HepG2 (cell line): Measurements from ENCODE around the gene CAPZA1. TPM values are rescaled to one million over a fixed set of nuclear protein-coding genes. Genes with fewer than 3 reads are reported as not detected.

Source experiments
- ELF4 ChIP-seq: sonication (generic); formaldehyde crosslinking; IDR thresholded peaks from 2 replicates; pipeline ENCODE4 v1.5.0; 2020; ENCODE audit warnings: missing genetic modification reagents, mild to moderate bottlenecking, moderate library complexity, borderline replicate concordance
- GABPA ChIP-seq, 2 experiments: IDR thresholded peaks; 2 replicates each; pipeline ENCODE4 v1.6.1; 2011 to 2016; ENCODE audit warnings: low read depth in 2 of 2, low read length in 1 of 2, missing biosample characterization in 1 of 2, missing genetic modification characterization in 1 of 2
- HNRNPK ChIP-seq: fragments of 200-400 bp; formaldehyde crosslinking; IDR thresholded peaks from 2 replicates; pipeline ENCODE4 v1.6.1; 2018; ENCODE audit warnings: low read length, low read depth, moderate library complexity, mild to moderate bottlenecking; ENCODE audit not compliant: poor library complexity, severe bottlenecking
- HOXA9 ChIP-seq: sonication (generic); formaldehyde crosslinking; IDR thresholded peaks from 2 replicates; pipeline ENCODE4 v1.8.1; 2022; ENCODE audit warnings: missing genetic modification reagents, mild to moderate bottlenecking, moderate library complexity, borderline replicate concordance
- ISL2 ChIP-seq: sonication (generic); formaldehyde crosslinking; IDR thresholded peaks from 2 replicates; pipeline ENCODE4 v1.5.0; 2020; ENCODE audit warnings: missing genetic modification reagents
- KLF12 ChIP-seq: sonication (generic); formaldehyde crosslinking; IDR thresholded peaks from 2 replicates; pipeline ENCODE4 v1.4.0; 2020; ENCODE audit warnings: missing genetic modification reagents, borderline replicate concordance
- MXD4 ChIP-seq: IDR thresholded peaks from 2 replicates; pipeline ENCODE4 v1.6.1; 2016; ENCODE audit warnings: mild to moderate bottlenecking, missing biosample characterization, missing genetic modification reagents
- PCBP1 ChIP-seq: fragments of 200-400 bp; formaldehyde crosslinking; IDR thresholded peaks from 2 replicates; pipeline ENCODE4 v1.6.1; 2017; ENCODE audit warnings: mild to moderate bottlenecking, low read depth, low read length, borderline replicate concordance
- PHF8 ChIP-seq: sonication (generic); formaldehyde crosslinking; IDR thresholded peaks from 2 replicates; pipeline ENCODE4 v1.5.0; 2020; ENCODE audit warnings: missing genetic modification reagents
- POLR2G ChIP-seq: fragments of 200-400 bp; formaldehyde crosslinking; IDR thresholded peaks from 2 replicates; pipeline ENCODE4 v1.6.1; 2018; ENCODE audit warnings: mild to moderate bottlenecking, low read depth, low read length, moderate library complexity
- SOX13 ChIP-seq, 3 experiments: fragments of 450-650 bp in 1 of 3; sonication (generic) in 1 of 3; formaldehyde crosslinking in 1 of 3; IDR thresholded peaks in 2 of 3; conservative IDR thresholded peaks in 1 of 3; 2 replicates each; pipeline versions ENCODE4 v1.5.0 to v1.6.1; 2016 to 2020; ENCODE audit warnings: antibody characterized with exemption in 1 of 3, mild to moderate bottlenecking in 1 of 3, missing compliant biosample characterization in 1 of 3, missing genetic modification reagents in 1 of 3, moderate library complexity in 1 of 3
- ZNF160 ChIP-seq: sonication (generic); formaldehyde crosslinking; IDR thresholded peaks from 2 replicates; pipeline ENCODE4 v1.8.0; 2022; ENCODE audit warnings: mild to moderate bottlenecking, inconsistent platforms, missing genetic modification reagents
- ZNF282 ChIP-seq: fragments of 450-650 bp; IDR thresholded peaks from 2 replicates; pipeline ENCODE4 v1.6.1; 2018; ENCODE audit not compliant: partially characterized antibody
- ZNF44 ChIP-seq: sonication (generic); formaldehyde crosslinking; IDR thresholded peaks from 2 replicates; pipeline ENCODE4 v1.5.1; 2020; ENCODE audit warnings: mild to moderate bottlenecking, missing genetic modification reagents
- ZNF607 ChIP-seq: sonication (generic); formaldehyde crosslinking; IDR thresholded peaks from 2 replicates; pipeline ENCODE4 v1.5.1; 2020; ENCODE audit warnings: missing genetic modification reagents, mild to moderate bottlenecking, borderline replicate concordance
- ZNF652 ChIP-seq: IDR thresholded peaks from 2 replicates; pipeline ENCODE4 v1.6.1; 2016; ENCODE audit warnings: low read depth, borderline replicate concordance
- polyA plus RNA-seq, 8 experiments: library from polyadenylated mRNA; depleted of rRNA in 3 of 8; stranded (reverse) in 7 of 8; unstranded in 1 of 8; fragments of >200 nt; fragmentation: Illumina TruSeq in 4 of 8; extraction: Trizol in 4 of 8; gene quantifications; 2 replicates each; pipeline versions ENCODE4 v1.2.1 to v1.2.3, GENCODE V29; 2011 to 2016; ENCODE audit warnings: low read depth in 4 of 8, missing spikeins in 1 of 8, mixed read lengths in 1 of 8; ENCODE audit not compliant: insufficient read depth in 1 of 8
- total RNA-seq, 5 experiments: library from RNA; depleted of rRNA; stranded (reverse); fragments of >200 nt; fragmentation: Illumina TruSeq; extraction: Trizol; gene quantifications; 2 replicates each; pipeline ENCODE4 v1.2.3, GENCODE V29; 2016; ENCODE audit warnings: low read depth in 1 of 5
- TF ChIP-seq, protein P1 (sequence below): sonication (generic); formaldehyde crosslinking; IDR thresholded peaks from 2 replicates; pipeline ENCODE4 v1.4.0; 2020; ENCODE audit warnings: missing genetic modification reagents, borderline replicate concordance
- TF ChIP-seq, protein P2 (sequence below): sonication (generic); formaldehyde crosslinking; IDR thresholded peaks from 2 replicates; pipeline ENCODE4 v1.8.0; 2022; ENCODE audit warnings: missing genetic modification reagents, mild to moderate bottlenecking, borderline replicate concordance
- TF ChIP-seq, protein P3 (sequence below): sonication (generic); formaldehyde crosslinking; IDR thresholded peaks from 2 replicates; pipeline ENCODE4 v1.4.0; 2020; ENCODE audit warnings: missing genetic modification reagents

CAPZA1 gene
- total and polyA plus RNA-seq, 2 of the 13 experiments (the other 11 are each of a cell fraction or from before 2014, with no cell fraction given), result 67.0 to 117 TPM

DNA sequence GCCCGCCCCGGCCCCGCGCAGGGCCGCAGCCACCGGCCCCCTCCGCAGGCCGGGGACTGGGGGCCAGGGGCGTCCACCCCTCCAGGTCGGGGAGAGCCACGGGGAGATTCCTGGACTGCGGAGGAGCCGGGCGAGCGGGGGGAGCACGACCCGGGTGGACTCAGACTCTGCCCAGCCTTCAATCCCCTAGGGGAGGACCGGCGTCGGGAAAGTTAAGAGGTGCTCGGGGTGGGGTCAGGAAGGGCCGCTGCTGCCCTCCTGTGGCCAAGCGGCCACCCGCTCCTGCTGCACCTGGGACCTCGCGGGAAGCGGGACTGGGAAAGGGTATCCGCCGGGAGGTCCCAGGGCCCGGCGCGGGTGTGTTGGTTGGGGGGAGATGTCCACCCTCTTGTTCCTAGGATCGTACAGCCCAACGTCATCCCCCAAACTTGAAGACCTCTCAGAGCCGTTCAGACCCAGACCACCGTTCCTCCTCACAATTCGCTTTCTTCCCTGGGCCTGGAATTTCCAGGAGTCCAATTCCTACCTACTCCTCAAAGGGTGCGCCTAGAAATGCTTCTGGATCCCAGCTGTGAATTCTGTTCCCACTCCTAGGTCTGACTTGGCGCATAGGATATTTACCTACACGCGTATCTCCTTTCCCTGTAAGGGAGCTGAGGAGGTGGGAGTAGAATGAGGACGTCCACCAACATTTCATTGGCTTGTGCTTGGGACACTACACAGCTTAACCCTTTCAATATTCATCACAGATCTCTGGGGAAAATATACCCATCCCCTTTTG lies 87.8 kb downstream of the CAPZA1 start (continued):
- TF ChIP-seq, protein P1, sequence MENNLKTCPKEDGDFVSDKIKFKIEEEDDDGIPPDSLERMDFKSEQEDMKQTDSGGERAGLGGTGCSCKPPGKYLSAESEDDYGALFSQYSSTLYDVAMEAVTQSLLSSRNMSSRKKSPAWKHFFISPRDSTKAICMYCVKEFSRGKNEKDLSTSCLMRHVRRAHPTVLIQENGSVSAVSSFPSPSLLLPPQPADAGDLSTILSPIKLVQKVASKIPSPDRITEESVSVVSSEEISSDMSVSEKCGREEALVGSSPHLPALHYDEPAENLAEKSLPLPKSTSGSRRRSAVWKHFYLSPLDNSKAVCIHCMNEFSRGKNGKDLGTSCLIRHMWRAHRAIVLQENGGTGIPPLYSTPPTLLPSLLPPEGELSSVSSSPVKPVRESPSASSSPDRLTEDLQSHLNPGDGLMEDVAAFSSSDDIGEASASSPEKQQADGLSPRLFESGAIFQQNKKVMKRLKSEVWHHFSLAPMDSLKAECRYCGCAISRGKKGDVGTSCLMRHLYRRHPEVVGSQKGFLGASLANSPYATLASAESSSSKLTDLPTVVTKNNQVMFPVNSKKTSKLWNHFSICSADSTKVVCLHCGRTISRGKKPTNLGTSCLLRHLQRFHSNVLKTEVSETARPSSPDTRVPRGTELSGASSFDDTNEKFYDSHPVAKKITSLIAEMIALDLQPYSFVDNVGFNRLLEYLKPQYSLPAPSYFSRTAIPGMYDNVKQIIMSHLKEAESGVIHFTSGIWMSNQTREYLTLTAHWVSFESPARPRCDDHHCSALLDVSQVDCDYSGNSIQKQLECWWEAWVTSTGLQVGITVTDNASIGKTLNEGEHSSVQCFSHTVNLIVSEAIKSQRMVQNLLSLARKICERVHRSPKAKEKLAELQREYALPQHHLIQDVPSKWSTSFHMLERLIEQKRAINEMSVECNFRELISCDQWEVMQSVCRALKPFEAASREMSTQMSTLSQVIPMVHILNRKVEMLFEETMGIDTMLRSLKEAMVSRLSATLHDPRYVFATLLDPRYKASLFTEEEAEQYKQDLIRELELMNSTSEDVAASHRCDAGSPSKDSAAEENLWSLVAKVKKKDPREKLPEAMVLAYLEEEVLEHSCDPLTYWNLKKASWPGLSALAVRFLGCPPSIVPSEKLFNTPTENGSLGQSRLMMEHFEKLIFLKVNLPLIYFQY (CRISPR knock-in tag), result peak; percentile 31; the same call in 1 of the 2 replicates
- no peak for TF ChIP-seq ZNF44 (CRISPR knock-in tag)
- peak; percentile 65; the same call in 1 of the 2 replicates for TF ChIP-seq POLR2G
- TF ChIP-seq ELF4 (CRISPR knock-in tag), result no peak
- TF ChIP-seq KLF12 (CRISPR knock-in tag), result peak; percentile 92; the same call in 1 of the 2 replicates
- 0 out of 2 replicates have a peak, but pooled peaks have one; percentile 57 for TF ChIP-seq ZNF160 (CRISPR knock-in tag)
- no peak for TF ChIP-seq HNRNPK
- peak; percentile 74 for TF ChIP-seq ZNF652 (CRISPR knock-in tag)
- TF ChIP-seq ISL2 (CRISPR knock-in tag), result peak; percentile 49
- TF ChIP-seq, protein P2, sequence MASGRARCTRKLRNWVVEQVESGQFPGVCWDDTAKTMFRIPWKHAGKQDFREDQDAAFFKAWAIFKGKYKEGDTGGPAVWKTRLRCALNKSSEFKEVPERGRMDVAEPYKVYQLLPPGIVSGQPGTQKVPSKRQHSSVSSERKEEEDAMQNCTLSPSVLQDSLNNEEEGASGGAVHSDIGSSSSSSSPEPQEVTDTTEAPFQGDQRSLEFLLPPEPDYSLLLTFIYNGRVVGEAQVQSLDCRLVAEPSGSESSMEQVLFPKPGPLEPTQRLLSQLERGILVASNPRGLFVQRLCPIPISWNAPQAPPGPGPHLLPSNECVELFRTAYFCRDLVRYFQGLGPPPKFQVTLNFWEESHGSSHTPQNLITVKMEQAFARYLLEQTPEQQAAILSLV, result 0 out of 2 replicates have a peak, but pooled peaks have one; percentile 14
- no peak for TF ChIP-seq PCBP1
- TF ChIP-seq, protein P3, sequence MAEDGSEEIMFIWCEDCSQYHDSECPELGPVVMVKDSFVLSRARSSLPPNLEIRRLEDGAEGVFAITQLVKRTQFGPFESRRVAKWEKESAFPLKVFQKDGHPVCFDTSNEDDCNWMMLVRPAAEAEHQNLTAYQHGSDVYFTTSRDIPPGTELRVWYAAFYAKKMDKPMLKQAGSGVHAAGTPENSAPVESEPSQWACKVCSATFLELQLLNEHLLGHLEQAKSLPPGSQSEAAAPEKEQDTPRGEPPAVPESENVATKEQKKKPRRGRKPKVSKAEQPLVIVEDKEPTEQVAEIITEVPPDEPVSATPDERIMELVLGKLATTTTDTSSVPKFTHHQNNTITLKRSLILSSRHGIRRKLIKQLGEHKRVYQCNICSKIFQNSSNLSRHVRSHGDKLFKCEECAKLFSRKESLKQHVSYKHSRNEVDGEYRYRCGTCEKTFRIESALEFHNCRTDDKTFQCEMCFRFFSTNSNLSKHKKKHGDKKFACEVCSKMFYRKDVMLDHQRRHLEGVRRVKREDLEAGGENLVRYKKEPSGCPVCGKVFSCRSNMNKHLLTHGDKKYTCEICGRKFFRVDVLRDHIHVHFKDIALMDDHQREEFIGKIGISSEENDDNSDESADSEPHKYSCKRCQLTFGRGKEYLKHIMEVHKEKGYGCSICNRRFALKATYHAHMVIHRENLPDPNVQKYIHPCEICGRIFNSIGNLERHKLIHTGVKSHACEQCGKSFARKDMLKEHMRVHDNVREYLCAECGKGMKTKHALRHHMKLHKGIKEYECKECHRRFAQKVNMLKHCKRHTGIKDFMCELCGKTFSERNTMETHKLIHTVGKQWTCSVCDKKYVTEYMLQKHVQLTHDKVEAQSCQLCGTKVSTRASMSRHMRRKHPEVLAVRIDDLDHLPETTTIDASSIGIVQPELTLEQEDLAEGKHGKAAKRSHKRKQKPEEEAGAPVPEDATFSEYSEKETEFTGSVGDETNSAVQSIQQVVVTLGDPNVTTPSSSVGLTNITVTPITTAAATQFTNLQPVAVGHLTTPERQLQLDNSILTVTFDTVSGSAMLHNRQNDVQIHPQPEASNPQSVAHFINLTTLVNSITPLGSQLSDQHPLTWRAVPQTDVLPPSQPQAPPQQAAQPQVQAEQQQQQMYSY (CRISPR knock-in tag), result peak; percentile 7; the same call in 1 of the 2 replicates
- no peak for TF ChIP-seq ZNF282
- TF ChIP-seq ZNF607 (CRISPR knock-in tag), result 0 out of 2 replicates have a peak, but pooled peaks have one; percentile 18
- 0 out of 2 replicates have a peak, but pooled peaks have one; percentile 32 for TF ChIP-seq MXD4 (CRISPR knock-in tag)
- TF ChIP-seq HOXA9, result no peak
- peak; percentile 67 for TF ChIP-seq PHF8 (CRISPR knock-in tag)
- no peak for TF ChIP-seq SOX13 (IDR thresholded peaks at IDR 0.05)
- TF ChIP-seq SOX13 (CRISPR knock-in tag; conservative IDR thresholded peaks at IDR 0.05 in 1 of 2, IDR thresholded peaks at IDR 0.05 in 1 of 2), result peak in 1 of 2 experiments; percentile 37; a peak in 1 of 4 replicates
- TF ChIP-seq GABPA (IDR thresholded peaks at IDR 0.05; ENCODE audit: low read depth, low read length), result no peak
- no peak for TF ChIP-seq GABPA (CRISPR knock-in tag; IDR thresholded peaks at IDR 0.05; ENCODE audit: low read depth)
